Liver (tissue), 9 donors: ENCODE results near the gene ASB5. TPM values are rescaled to one million over a fixed set of nuclear protein-coding genes. Genes with fewer than 3 reads are reported as not detected.

ENCODE experiments used
- DNase-seq: peaks from one replicate; pipeline ENCODE4 v3.0.0-alpha.2; 2017; ENCODE audit warnings: low spot score
- H3K27ac ChIP-seq, 2 donors: one replicate each; pipeline ENCODE4 v1.7.0; 2013; ENCODE audit warnings: inconsistent platforms in 2 of 2, low read length in 2 of 2, control low read depth in 1 of 2, low read depth in 1 of 2, mild to moderate bottlenecking in 1 of 2
- H3K27me3 ChIP-seq, 4 donors: one replicate each; pipeline versions ENCODE4 v1.6.1 to v1.7.0; 2013; ENCODE audit warnings: low read length in 3 of 4, inconsistent platforms in 1 of 4, mild to moderate bottlenecking in 1 of 4, moderate library complexity in 1 of 4; ENCODE audit not compliant: control insufficient read depth in 4 of 4, insufficient read depth in 4 of 4
- H3K36me3 ChIP-seq, 4 donors: one replicate each; pipeline versions ENCODE4 v1.6.1 to v1.7.0; 2013; ENCODE audit warnings: low read length in 3 of 4, mild to moderate bottlenecking in 3 of 4, low read depth in 1 of 4, moderate library complexity in 1 of 4; ENCODE audit not compliant: control insufficient read depth in 4 of 4, insufficient read depth in 3 of 4
- H3K4me1 ChIP-seq, 4 donors: one replicate each; pipeline versions ENCODE4 v1.6.1 to v1.7.0; 2013; ENCODE audit warnings: low read length in 3 of 4, mild to moderate bottlenecking in 3 of 4, moderate library complexity in 1 of 4; ENCODE audit not compliant: control insufficient read depth in 4 of 4, insufficient read depth in 4 of 4
- H3K4me3 ChIP-seq, 3 donors: one replicate each; pipeline versions ENCODE4 v1.6.1 to v1.7.0; 2013; ENCODE audit warnings: low read length in 3 of 3, control low read depth in 1 of 3, low read depth in 1 of 3, mild to moderate bottlenecking in 1 of 3
- H3K9ac ChIP-seq, 2 donors: one replicate each; pipeline ENCODE4 v1.7.0; 2013; ENCODE audit warnings: low read length in 2 of 2, mild to moderate bottlenecking in 2 of 2, moderate library complexity in 2 of 2, control low read depth in 1 of 2, low read depth in 1 of 2
- H3K9me3 ChIP-seq, 4 donors: one replicate each; pipeline versions ENCODE4 v1.6.1 to v1.7.0; 2013; ENCODE audit warnings: low read length in 3 of 4; ENCODE audit not compliant: control insufficient read depth in 4 of 4
- ATF3 ChIP-seq: IDR thresholded peaks from 2 replicates; pipeline ENCODE4 v1.6.1; 2016; ENCODE audit warnings: antibody characterized with exemption
- EGR1 ChIP-seq, 2 donors: IDR thresholded peaks; 2 replicates each; pipeline ENCODE4 v1.6.1; 2016 to 2018; ENCODE audit warnings: antibody characterized with exemption in 2 of 2, low read depth in 2 of 2
- FOXA2 ChIP-seq: IDR thresholded peaks from 2 replicates; pipeline ENCODE4 v1.6.1; 2016; ENCODE audit warnings: antibody characterized with exemption
- GABPA ChIP-seq, 2 donors: IDR thresholded peaks in 1 of 2; conservative IDR thresholded peaks in 1 of 2; 2 replicates each; pipeline ENCODE4 v1.6.1; 2016; ENCODE audit warnings: antibody characterized with exemption in 2 of 2, mild to moderate bottlenecking in 1 of 2, moderate library complexity in 1 of 2
- HNF4A ChIP-seq, 2 donors: conservative IDR thresholded peaks; 2 replicates each; pipeline ENCODE4 v1.6.1; 2016; ENCODE audit warnings: antibody characterized with exemption in 2 of 2, mild to moderate bottlenecking in 2 of 2
- HNF4G ChIP-seq: IDR thresholded peaks from 2 replicates; pipeline ENCODE4 v1.6.1; 2016; ENCODE audit warnings: antibody characterized with exemption
- JUND ChIP-seq, 2 donors: IDR thresholded peaks; 2 replicates each; pipeline ENCODE4 v1.6.1; 2016; ENCODE audit warnings: antibody characterized with exemption in 2 of 2
- MAX ChIP-seq: IDR thresholded peaks from 2 replicates; pipeline ENCODE4 v1.6.1; 2016; ENCODE audit warnings: antibody characterized with exemption
- RAD21 ChIP-seq, 2 donors: IDR thresholded peaks; 2 replicates each; pipeline ENCODE4 v1.6.1; 2016; ENCODE audit warnings: antibody characterized with exemption in 2 of 2, mild to moderate bottlenecking in 2 of 2
- REST ChIP-seq: IDR thresholded peaks from 2 replicates; pipeline ENCODE4 v1.6.1; 2016; ENCODE audit warnings: antibody characterized with exemption, mild to moderate bottlenecking
- RXRA ChIP-seq, 2 donors: IDR thresholded peaks; 2 replicates each; pipeline ENCODE4 v1.6.1; 2017 to 2018; ENCODE audit warnings: antibody characterized with exemption in 2 of 2, mild to moderate bottlenecking in 1 of 2
- TAF1 ChIP-seq: conservative IDR thresholded peaks from 2 replicates; pipeline ENCODE4 v1.6.1; 2016; ENCODE audit warnings: antibody characterized with exemption, mild to moderate bottlenecking
- ZBTB33 ChIP-seq: IDR thresholded peaks from 2 replicates; pipeline ENCODE4 v1.6.1; 2016; ENCODE audit warnings: antibody characterized with exemption
- WGBS: extraction: QIAGEN DNeasy Blood & Tissue Kit; methylation state at CpG from one replicate; pipeline ENCODE4 v1.1.7; 2013; 5-methylcytosine and 5-hydroxymethylcytosine counted together
- polyA plus RNA-seq, 2 donors: library from polyadenylated mRNA; stranded (reverse) in 1 of 2; unstranded in 1 of 2; fragments of 200-250 nt in 1 of 2; fragments of >200 nt in 1 of 2; fragmentation: Nextera tagmentation in 1 of 2; extraction: Ambion mirVana in 1 of 2; gene quantifications; one replicate each; pipeline versions ENCODE4 v1.2.1 to v1.2.3, GENCODE V29; 2013 to 2015
- total RNA-seq, 2 donors: library from RNA; depleted of rRNA; stranded (reverse); fragments of >200 nt; gene quantifications; one replicate each; pipeline ENCODE4 v1.2.3, GENCODE V29; 2014
- donor health status: healthy.
- donor health status: healthy.
- donor health status: healthy.
- donor health status: healthy.
- donor health status: healthy.

Gene ASB5
- total and polyA plus RNA-seq, 4 donors: 0.05 TPM; not detected in 3

- Histone ChIP-seq H3K9ac (no peak overlapping the region), H3K27ac (no peak overlapping the region), H3K4me1 (peaks cover 0 to 7% (median 3%) of the 10 kb centered on the region in 4 donors), H3K27me3 (peaks cover 0 to 6% (median 2%) of the 10 kb centered on the region in 4 donors), H3K36me3 (no peaks in the 10 kb centered on the region), H3K4me3 (no peak overlapping the region), H3K9me3 (no peaks in the 10 kb centered on the region)
- TF ChIP-seq TAF1: no peak
- no peak for TF ChIP-seq HNF4G
- TF ChIP-seq RXRA (IDR thresholded peaks at IDR 0.05): no peak
- no peak for TF ChIP-seq FOXA2
- no peak for TF ChIP-seq HNF4A (conservative IDR thresholded peaks at IDR 0.05)
- TF ChIP-seq EGR1 (IDR thresholded peaks at IDR 0.05; ENCODE audit: low read depth in 2 of 2): no peak
- TF ChIP-seq MAX: no peak
- no peak for TF ChIP-seq ZBTB33
- no peak for DNase-seq
- 36% methylated on average over 4 of the region's 4 CpGs for WGBS
Observed at GRCh38 chr4:176193126-176193525, 75.9 kb downstream of the ASB5 start.

- 31% methylated on average over 1 of the region's 1 CpG for WGBS
- Histone ChIP-seq H3K4me1 (peaks cover 0 to 7% (median 3%) of the 10 kb centered on the region in 4 donors), H3K27ac (no peak overlapping the region), H3K36me3 (no peaks in the 10 kb centered on the region), H3K9me3 (no peaks in the 10 kb centered on the region), H3K9ac (no peak overlapping the region), H3K27me3 (peaks cover 0 to 6% (median 2%) of the 10 kb centered on the region in 4 donors), H3K4me3 (no peak overlapping the region)
- TF ChIP-seq ZBTB33 (no peak), GABPA (IDR thresholded peaks at IDR 0.05 in 1 of 2, conservative IDR thresholded peaks at IDR 0.05 in 1 of 2) (no peak), JUND (IDR thresholded peaks at IDR 0.05) (no peak), MAX (no peak), REST (no peak), HNF4G (no peak), ATF3 (no peak), RAD21 (IDR thresholded peaks at IDR 0.05) (no peak), TAF1 (no peak)
- no peak for DNase-seq
Observed at GRCh38 chr4:176191974-176192373, 77.0 kb downstream of the ASB5 start.
